Measurements from ENCODE around the gene ITPR3.

Gene ITPR3

DNA sequence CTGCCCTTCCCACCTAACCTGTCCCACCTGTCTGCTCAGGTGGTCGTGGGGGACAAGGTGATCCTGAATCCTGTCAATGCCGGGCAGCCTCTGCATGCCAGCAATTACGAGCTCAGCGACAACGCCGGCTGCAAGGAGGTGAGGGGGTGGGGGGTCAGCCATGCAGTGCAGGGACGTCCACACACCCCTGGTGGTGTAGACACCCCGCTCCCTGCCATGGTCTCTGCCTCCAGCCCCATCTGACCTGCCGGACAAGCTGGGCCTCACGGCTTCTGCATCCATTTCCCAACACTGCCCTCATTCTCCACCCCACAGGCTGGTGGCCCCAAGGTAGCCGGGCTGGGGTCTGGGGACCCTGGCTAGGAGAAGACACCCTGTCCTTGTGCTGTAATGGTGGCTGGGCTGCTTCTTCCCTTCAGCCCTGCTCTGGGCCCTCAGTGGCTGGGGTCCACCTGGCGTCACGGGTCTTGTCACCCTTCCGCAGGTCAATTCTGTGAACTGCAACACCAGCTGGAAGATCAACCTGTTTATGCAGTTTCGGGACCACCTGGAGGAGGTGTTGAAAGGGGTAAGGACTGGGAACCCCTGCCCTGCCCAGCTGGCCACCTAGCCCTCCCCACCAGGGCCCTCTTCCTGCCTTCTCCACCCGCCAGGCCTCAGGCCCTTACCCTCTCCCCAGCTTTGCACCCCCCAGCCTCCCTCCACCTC, 38.0 kb downstream of the ITPR3 start:
- H3K27ac ChIP-seq, result no peak overlapping the region
- TF ChIP-seq Cebpa-rat (IDR thresholded peaks at IDR 0.05), result no peak
- H3K36me3 ChIP-seq, result peaks cover 0 to 71% (median 39%) of the 10 kb centered on the region in 11 experiments; a peak in 15 of 22 replicates
- H3K4me1 ChIP-seq, result peaks cover 8 to 18% (median 12%) of the 10 kb centered on the region in 10 experiments; a peak in 17 of 20 replicates
- peaks cover 0 to 17% (median 0%) of the 10 kb centered on the region in 11 experiments; a peak in 6 of 22 replicates for H4K20me1 ChIP-seq
- no peak overlapping the region for H3K4me2 ChIP-seq
- no peak overlapping the region; a peak in 1 of 22 replicates for H3K9ac ChIP-seq
- H3K4me3 ChIP-seq, result no peak overlapping the region
- H3K27me3 ChIP-seq, result no peaks in the 10 kb centered on the region
- H3K9me3 ChIP-seq (replicated peaks in 1 of 11), result no peaks in the 10 kb centered on the region

DNA sequence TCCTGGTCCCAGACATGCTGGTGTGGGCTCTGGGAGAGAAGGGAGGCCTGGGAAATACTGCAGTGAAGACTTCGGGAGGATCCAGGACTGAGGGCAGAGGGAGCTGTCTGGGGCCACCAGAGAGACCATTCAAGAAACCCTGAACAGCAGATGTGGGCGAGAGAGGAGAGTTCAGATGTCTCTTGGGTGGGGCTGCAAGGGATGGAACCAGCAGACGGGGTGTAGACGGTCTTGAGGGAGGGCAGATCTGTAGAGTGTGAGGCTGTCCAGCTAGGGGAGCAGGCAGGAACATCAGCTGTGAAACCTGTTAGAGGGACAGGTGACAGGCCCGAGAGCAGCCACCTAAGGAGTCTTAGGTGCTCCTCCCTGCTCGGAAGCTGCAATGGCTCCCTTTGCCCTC, 38.9 kb downstream of the ITPR3 start:
- H3K36me3 ChIP-seq, result peaks cover 0 to 76% (median 44%) of the 10 kb centered on the region in 11 experiments; a peak in 15 of 22 replicates
- no peak overlapping the region for H3K4me3 ChIP-seq
- H3K9ac ChIP-seq, result no peak overlapping the region; a peak in 1 of 22 replicates
- H3K4me1 ChIP-seq, result peaks cover 2 to 9% (median 6%) of the 10 kb centered on the region in 10 experiments; a peak in 17 of 20 replicates
- TF ChIP-seq Cebpa-rat (IDR thresholded peaks at IDR 0.05), result no peak
- H3K27me3 ChIP-seq, result no peaks in the 10 kb centered on the region
- peaks cover 0 to 11% (median 0%) of the 10 kb centered on the region in 11 experiments; a peak in 5 of 22 replicates for H4K20me1 ChIP-seq
- no peak overlapping the region for H3K27ac ChIP-seq
- no peaks in the 10 kb centered on the region for H3K9me3 ChIP-seq (replicated peaks in 1 of 11)
- no peak overlapping the region for H3K4me2 ChIP-seq

- Histone ChIP-seq H3K9me3 (replicated peaks in 1 of 11) (no peaks in the 10 kb centered on the region), H3K27me3 (no peaks in the 10 kb centered on the region), H3K27ac (no peak overlapping the region), H4K20me1 (peaks cover 0 to 11% (median 0%) of the 10 kb centered on the region in 11 experiments; a peak in 4 of 22 replicates), H3K4me1 (no peaks in the 10 kb centered on the region), H3K36me3 (peaks cover 0 to 77% (median 45%) of the 10 kb centered on the region in 11 experiments; a peak in 15 of 22 replicates), H3K4me3 (no peak overlapping the region), H3K4me2 (no peak overlapping the region), H3K9ac (no peak overlapping the region)
- TF ChIP-seq Cebpa-rat (IDR thresholded peaks at IDR 0.05), result no peak
Measured at GRCh38 chr6:33661106-33661838, 40.1 kb downstream of the ITPR3 start.

GRCh38 chr6:33662318-33662717, 41.2 kb downstream of the ITPR3 start:
- H3K4me3 ChIP-seq, result no peak overlapping the region
- H3K27ac ChIP-seq, result no peak overlapping the region
- H3K9ac ChIP-seq, result no peak overlapping the region
- no peaks in the 10 kb centered on the region for H3K4me1 ChIP-seq
- no peaks in the 10 kb centered on the region for H3K9me3 ChIP-seq (replicated peaks in 1 of 11)
- H3K36me3 ChIP-seq, result peaks cover 0 to 75% (median 49%) of the 10 kb centered on the region in 11 experiments; a peak in 16 of 22 replicates
- H3K4me2 ChIP-seq, result no peak overlapping the region
- no peaks in the 10 kb centered on the region for H3K27me3 ChIP-seq
- H4K20me1 ChIP-seq, result peaks cover 0 to 11% (median 0%) of the 10 kb centered on the region in 11 experiments; a peak in 4 of 22 replicates
- TF ChIP-seq Cebpa-rat (IDR thresholded peaks at IDR 0.05), result no peak

- peaks cover 0 to 76% (median 50%) of the 10 kb centered on the region in 11 experiments; a peak in 18 of 22 replicates for H3K36me3 ChIP-seq
- H3K27ac ChIP-seq, result no peak overlapping the region
- TF ChIP-seq Cebpa-rat (IDR thresholded peaks at IDR 0.05), result no peak
- H3K9me3 ChIP-seq (replicated peaks in 1 of 11), result no peaks in the 10 kb centered on the region
- H3K4me1 ChIP-seq, result no peaks in the 10 kb centered on the region
- H3K4me2 ChIP-seq, result no peak overlapping the region
- no peak overlapping the region for H3K4me3 ChIP-seq
- no peak overlapping the region for H3K9ac ChIP-seq
- no peaks in the 10 kb centered on the region for H3K27me3 ChIP-seq
- H4K20me1 ChIP-seq, result peaks cover 0 to 4% (median 0%) of the 10 kb centered on the region in 11 experiments; a peak in 3 of 22 replicates
Measured at GRCh38 chr6:33663028-33663427, 41.9 kb downstream of the ITPR3 start.

GRCh38 chr6:33663727-33664449, 42.8 kb downstream of the ITPR3 start:
- Histone ChIP-seq H3K9ac (no peak overlapping the region), H3K4me3 (no peak overlapping the region), H3K27me3 (no peaks in the 10 kb centered on the region), H3K36me3 (peaks cover 0 to 76% (median 50%) of the 10 kb centered on the region in 11 experiments; a peak in 18 of 22 replicates), H3K27ac (no peak overlapping the region), H3K4me2 (no peak overlapping the region), H4K20me1 (peaks cover 0 to 4% (median 0%) of the 10 kb centered on the region in 11 experiments; a peak in 3 of 22 replicates), H3K9me3 (replicated peaks in 1 of 11) (no peaks in the 10 kb centered on the region), H3K4me1 (peaks cover 0 to 5% (median 0%) of the 10 kb centered on the region in 10 experiments; a peak in 3 of 20 replicates)
- TF ChIP-seq Cebpa-rat (IDR thresholded peaks at IDR 0.05), result no peak

DNA sequence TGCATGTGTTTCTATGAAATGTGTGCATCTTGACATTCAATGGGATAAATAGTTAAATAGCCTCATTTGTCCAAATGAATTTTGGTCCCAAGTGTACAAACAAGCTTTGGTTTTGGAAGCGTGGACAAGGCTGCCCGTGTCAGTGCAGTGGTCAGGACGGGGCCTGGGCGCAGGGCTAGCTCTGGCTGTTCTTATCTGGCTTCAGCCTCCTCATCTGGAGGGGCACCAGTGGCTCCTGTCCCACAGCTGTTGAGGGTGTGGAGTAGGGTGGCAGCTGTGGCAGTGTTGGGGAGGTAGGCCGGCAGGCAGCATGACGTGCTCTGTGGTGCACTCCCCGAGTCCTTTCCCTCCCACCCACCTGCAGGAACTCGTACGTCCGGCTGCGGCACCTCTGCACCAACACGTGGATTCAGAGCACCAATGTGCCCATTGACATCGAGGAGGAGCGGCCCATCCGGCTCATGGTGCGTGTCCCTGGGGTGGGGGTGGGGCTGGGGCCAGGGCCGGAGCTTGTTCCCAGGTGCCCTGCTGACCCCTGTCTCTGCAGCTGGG, 43.5 kb downstream of the ITPR3 start:
- H3K4me1 ChIP-seq, result peaks cover 0 to 8% (median 0%) of the 10 kb centered on the region in 10 experiments; a peak in 3 of 20 replicates
- no peak overlapping the region for H3K4me2 ChIP-seq
- TF ChIP-seq Cebpa-rat (IDR thresholded peaks at IDR 0.05), result no peak
- peaks cover 0 to 76% (median 51%) of the 10 kb centered on the region in 11 experiments; a peak in 18 of 22 replicates for H3K36me3 ChIP-seq
- no peaks in the 10 kb centered on the region for H3K9me3 ChIP-seq (replicated peaks in 1 of 11)
- H3K27ac ChIP-seq, result no peak overlapping the region
- no peak overlapping the region for H3K4me3 ChIP-seq
- no peaks in the 10 kb centered on the region for H3K27me3 ChIP-seq
- H3K9ac ChIP-seq, result no peak overlapping the region
- H4K20me1 ChIP-seq, result peaks cover 0 to 4% (median 0%) of the 10 kb centered on the region in 11 experiments; a peak in 3 of 22 replicates

DNA sequence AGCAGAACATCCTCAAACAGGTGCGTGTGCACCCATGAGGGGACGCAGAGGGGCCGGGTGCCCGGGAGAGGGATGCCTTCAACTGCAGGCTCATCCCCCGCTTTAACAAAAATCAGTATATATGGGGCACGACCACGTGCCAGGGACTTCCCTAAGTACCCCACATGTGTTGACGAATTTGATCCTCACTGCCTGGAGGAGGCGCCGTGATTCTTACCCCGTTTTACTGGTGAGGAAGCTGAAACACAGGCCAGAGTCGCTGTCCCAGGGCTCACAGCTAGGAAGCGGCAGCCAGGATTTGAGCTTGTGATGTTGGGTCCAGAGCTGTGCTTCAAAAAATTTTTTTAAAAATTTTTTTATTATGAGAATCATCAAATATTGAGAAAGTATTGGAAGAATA, 44.8 kb downstream of the ITPR3 start:
- peaks cover 0 to 9% (median 0%) of the 10 kb centered on the region in 10 experiments; a peak in 3 of 20 replicates for H3K4me1 ChIP-seq
- H3K9me3 ChIP-seq (replicated peaks in 1 of 11), result no peaks in the 10 kb centered on the region
- H3K4me2 ChIP-seq, result no peak overlapping the region
- H3K27ac ChIP-seq, result no peak overlapping the region
- peaks cover 0 to 82% (median 62%) of the 10 kb centered on the region in 11 experiments; a peak in 18 of 22 replicates for H3K36me3 ChIP-seq
- no peaks in the 10 kb centered on the region for H3K27me3 ChIP-seq
- H3K4me3 ChIP-seq, result no peak overlapping the region
- H4K20me1 ChIP-seq, result peaks cover 0 to 4% (median 0%) of the 10 kb centered on the region in 11 experiments; a peak in 3 of 22 replicates
- no peak overlapping the region for H3K9ac ChIP-seq
- TF ChIP-seq Cebpa-rat (IDR thresholded peaks at IDR 0.05), result no peak

Measured in BLaER1 treated with 17β-estradiol and CSF1 and Interleukin-3, amounts not matched to agents 10 nM and 100 nM (cell line).